GM04503 (cell line): ENCODE data around the gene SLC30A1.

Experiments used
- DNase-seq: peaks from one replicate; pipeline ENCODE4 v3.0.0-alpha.2; 2012; ENCODE audit warnings: low read depth

SLC30A1 gene

GRCh38 chr1:211607754-211608473 lies 29.0 kb upstream of the SLC30A1 start:
- DNase-seq = no peak

- DNase-seq = no peak
Observed at GRCh38 chr1:211606914-211607753, 28.2 kb upstream of the SLC30A1 start.

GRCh38 chr1:211606332-211606913 lies 27.5 kb upstream of the SLC30A1 start:
- DNase-seq = no peak

- DNase-seq = no peak
Observed at GRCh38 chr1:211605603-211606331, 26.8 kb upstream of the SLC30A1 start.

GRCh38 chr1:211605034-211605433 lies 26.1 kb upstream of the SLC30A1 start:
- DNase-seq = no peak

- DNase-seq = no peak
Observed at GRCh38 chr1:211604548-211604947, 25.6 kb upstream of the SLC30A1 start.

- DNase-seq = no peak
Observed at GRCh38 chr1:211603713-211604112, 24.8 kb upstream of the SLC30A1 start.

GRCh38 chr1:211603191-211603701 lies 24.3 kb upstream of the SLC30A1 start:
- no peak for DNase-seq

- no peak for DNase-seq
Observed at GRCh38 chr1:211601982-211602670, 23.2 kb upstream of the SLC30A1 start.

- no peak for DNase-seq
Observed at GRCh38 chr1:211601159-211601558, 22.2 kb upstream of the SLC30A1 start.

- DNase-seq = no peak
Observed at GRCh38 chr1:211599250-211599649, 20.3 kb upstream of the SLC30A1 start.

GRCh38 chr1:211598514-211598913 lies 19.6 kb upstream of the SLC30A1 start:
- no peak for DNase-seq

- DNase-seq = no peak
Observed at GRCh38 chr1:211596418-211597181, 17.6 kb upstream of the SLC30A1 start.

- no peak for DNase-seq
Observed at GRCh38 chr1:211595419-211595818, 16.5 kb upstream of the SLC30A1 start.

GRCh38 chr1:211591980-211592493 lies 13.1 kb upstream of the SLC30A1 start:
- peak; percentile 70 for DNase-seq

GRCh38 chr1:211589782-211590721 lies 11.1 kb upstream of the SLC30A1 start:
- DNase-seq = no peak

- no peak for DNase-seq
Observed at GRCh38 chr1:211588711-211589110, 9.8 kb upstream of the SLC30A1 start.

- DNase-seq = no peak
Observed at GRCh38 chr1:211587123-211587522, 8.2 kb upstream of the SLC30A1 start.

GRCh38 chr1:211586538-211586937 lies 7.6 kb upstream of the SLC30A1 start:
- DNase-seq = no peak
